ENCODE data around the gene SLC37A4.

Gene SLC37A4

GRCh38 chr11:119025978-119026766 lies 4.5 kb downstream of the SLC37A4 start:
- no peak for TF ChIP-seq SPI1 (IDR thresholded peaks at IDR 0.05; ENCODE audit: borderline replicate concordance, low read depth)
- TF ChIP-seq REST (IDR thresholded peaks at IDR 0.05; ENCODE audit: insufficient replicate concordance, low read depth), result no peak
- no peak for TF ChIP-seq CTCF (IDR thresholded peaks at IDR 0.05; ENCODE audit: insufficient read depth, low read length)
- TF ChIP-seq GABPA (IDR thresholded peaks at IDR 0.05; ENCODE audit: low read depth), result no peak
- no peak for TF ChIP-seq POLR2AphosphoS5 (IDR thresholded peaks at IDR 0.05; ENCODE audit: low read depth)
- Histone ChIP-seq H3K27ac (replicated peaks) (no peak overlapping the region), H3K4me3 (replicated peaks; ENCODE audit: insufficient read depth, low read length) (no peak overlapping the region), H3K27me3 (ENCODE audit: insufficient read depth, poor library complexity, severe bottlenecking) (no peaks in the 10 kb centered on the region)
- DNase-seq (ENCODE audit: low read depth in 1 of 2, low spot score in 1 of 2), result no peak

- Histone ChIP-seq H3K27me3 (ENCODE audit: insufficient read depth, poor library complexity, severe bottlenecking) (no peaks in the 10 kb centered on the region), H3K4me3 (replicated peaks; ENCODE audit: insufficient read depth, low read length) (no peak overlapping the region), H3K27ac (replicated peaks) (no peak overlapping the region)
- no peak for TF ChIP-seq POLR2AphosphoS5 (IDR thresholded peaks at IDR 0.05; ENCODE audit: low read depth)
- no peak for TF ChIP-seq REST (IDR thresholded peaks at IDR 0.05; ENCODE audit: insufficient replicate concordance, low read depth)
- no peak for TF ChIP-seq CTCF (IDR thresholded peaks at IDR 0.05; ENCODE audit: insufficient read depth, low read length)
- no peak for TF ChIP-seq GABPA (IDR thresholded peaks at IDR 0.05; ENCODE audit: low read depth)
- no peak for TF ChIP-seq SPI1 (IDR thresholded peaks at IDR 0.05; ENCODE audit: borderline replicate concordance, low read depth)
- no peak for DNase-seq (ENCODE audit: low read depth in 1 of 2, low spot score in 1 of 2)
These were observed 5.1 kb downstream of the SLC37A4 start for GRCh38 chr11:119025541-119025940.

GRCh38 chr11:119025099-119025473 lies 5.6 kb downstream of the SLC37A4 start:
- no peak for DNase-seq (ENCODE audit: low read depth in 1 of 2, low spot score in 1 of 2)
- Histone ChIP-seq H3K4me3 (replicated peaks; ENCODE audit: insufficient read depth, low read length) (no peak overlapping the region), H3K27ac (replicated peaks) (no peak overlapping the region), H3K27me3 (ENCODE audit: insufficient read depth, poor library complexity, severe bottlenecking) (no peaks in the 10 kb centered on the region)
- TF ChIP-seq CTCF (IDR thresholded peaks at IDR 0.05; ENCODE audit: insufficient read depth, low read length), result no peak
- TF ChIP-seq GABPA (IDR thresholded peaks at IDR 0.05; ENCODE audit: low read depth), result no peak
- no peak for TF ChIP-seq SPI1 (IDR thresholded peaks at IDR 0.05; ENCODE audit: borderline replicate concordance, low read depth)
- TF ChIP-seq REST (IDR thresholded peaks at IDR 0.05; ENCODE audit: insufficient replicate concordance, low read depth), result no peak
- no peak for TF ChIP-seq POLR2AphosphoS5 (IDR thresholded peaks at IDR 0.05; ENCODE audit: low read depth)
